Measurements from ENCODE around the gene RFX8. TPM values are rescaled to one million over a fixed set of nuclear protein-coding genes. Genes with fewer than 3 reads are reported as not detected.

The RFX8 gene
- total and polyA plus RNA-seq, 2 of the 13 experiments (the other 11 are each of a cell fraction or from before 2014, with no cell fraction given), result not detected

GRCh38 chr2:101515477-101515876 lies 40.6 kb upstream of the RFX8 start (continued):
- no peak for TF ChIP-seq HDAC6 (IDR thresholded peaks at IDR 0.05; ENCODE audit: low read depth, low read length)
- no peak for TF ChIP-seq IRF2 (CRISPR knock-in tag; IDR thresholded peaks at IDR 0.05)
- no peak for TF ChIP-seq KMT2B (CRISPR knock-in tag; IDR thresholded peaks at IDR 0.05)
- TF ChIP-seq TCF7L2 (IDR thresholded peaks at IDR 0.05; ENCODE audit: low read depth, low read length), result no peak
- no peak for TF ChIP-seq PITX1 (CRISPR knock-in tag; IDR thresholded peaks at IDR 0.05)
- no peak for TF ChIP-seq ZNF160 (CRISPR knock-in tag; IDR thresholded peaks at IDR 0.05)
- TF ChIP-seq ATF4 (CRISPR knock-in tag; IDR thresholded peaks at IDR 0.05), result no peak
- no peak for TF ChIP-seq DMAP1 (CRISPR knock-in tag; IDR thresholded peaks at IDR 0.05)
- no peak for TF ChIP-seq RNF219 (CRISPR knock-in tag; IDR thresholded peaks at IDR 0.05)
- TF ChIP-seq ZNF670 (CRISPR knock-in tag; IDR thresholded peaks at IDR 0.05; ENCODE audit: borderline replicate concordance), result no peak
- no peak for TF ChIP-seq ZMYM4 (CRISPR knock-in tag; IDR thresholded peaks at IDR 0.05)

- ChIA-PET POLR2A (no interaction called here), CTCF (ENCODE audit: low intra/inter-chr PET ratio, low total read pairs) (no interaction called here)
- DNase-seq (ENCODE audit: low spot score) (no peak), FAIRE-seq (no peak), ATAC-seq (no peak)
- Histone ChIP-seq H3K4me2 (ENCODE audit: low read depth, low read length) (no peak overlapping the region), H3K4me1 (ENCODE audit: insufficient read depth, low read length) (peaks cover 12% of the 10 kb centered on the region), H3K9ac (ENCODE audit: insufficient read depth, low read depth, low read length) (no peak overlapping the region), H3K27ac (ENCODE audit: extremely low read length, insufficient read depth, low read length) (no peak overlapping the region), H4K20me1 (ENCODE audit: insufficient read depth, low read length) (no peaks in the 10 kb centered on the region), H3K4me3 (replicated peaks in 1 of 3; ENCODE audit: insufficient read depth in 1 of 3, low read depth in 2 of 3, low read length in 3 of 3) (no peak overlapping the region), H3K79me2 (ENCODE audit: insufficient read depth, low read length) (no peaks in the 10 kb centered on the region), H2AFZ (ENCODE audit: low read length) (no peak overlapping the region), H3K9me3 (ENCODE audit: low read length) (peaks cover 8% of the 10 kb centered on the region), H3K36me3 (replicated peaks in 1 of 2; ENCODE audit: control insufficient read depth in 1 of 2, insufficient read depth in 2 of 2, low read length in 2 of 2) (no peaks in the 10 kb centered on the region), H3K27me3 (ENCODE audit: control insufficient read depth in 1 of 2, insufficient read depth in 2 of 2, low read length in 2 of 2) (peaks cover 2 to 27% of the 10 kb centered on the region in 2 experiments; a peak in 2 of 5 replicates)
- no TSS peak for BruUV-seq (replicated peaks)
- intact Hi-C loops (cut with micrococcal nuclease; ENCODE audit: unreplicated experiment), result loop anchor here (1.0 kb wide), 1 partner anchor 55 kb away; no protein-coding TSS in a partner anchor
- in situ Hi-C loops (cut with HindIII; ENCODE audit: extremely low pct_ligation_motif_present, low pct_unique_long_range_greater_than_20kb), result no loop called here
- TF ChIP-seq ZNF543 (CRISPR knock-in tag; IDR thresholded peaks at IDR 0.05), result peak; percentile 100
- TF ChIP-seq ARNT (IDR thresholded peaks at IDR 0.05), result no peak
- 34% methylated on average over 3 of the region's 3 CpGs for WGBS (ENCODE audit: low lambda C conversion rate)
These were observed 38.1 kb upstream of the RFX8 start for GRCh38 chr2:101512993-101513392.
